Vagina (tissue), 2 donors: Measurements from ENCODE around the gene NPAS1.

Experiments
- CTCF ChIP-seq, 3 experiments: fragments of 450-650 bp in 2 of 3; fragments of 200-600 bp in 1 of 3; sonication (generic) in 1 of 3; IDR thresholded peaks; one replicate each; pipeline ENCODE4 v1.5.1; 2017 to 2019; ENCODE audit warnings: antibody characterized with exemption in 3 of 3, mild to moderate bottlenecking in 2 of 3, moderate library complexity in 2 of 3
- POLR2A ChIP-seq, 2 donors: fragments of 450-650 bp; IDR thresholded peaks; one replicate each; pipeline ENCODE4 v1.6.1; 2017; ENCODE audit warnings: antibody characterized with exemption in 2 of 2, mild to moderate bottlenecking in 2 of 2, moderate library complexity in 2 of 2
- POLR2AphosphoS5 ChIP-seq, 2 donors: sonication (generic); formaldehyde crosslinking; IDR thresholded peaks; one replicate each; pipeline ENCODE4 v1.9.0; 2017; ENCODE audit warnings: antibody characterized with exemption in 2 of 2, mild to moderate bottlenecking in 2 of 2, low read depth in 1 of 2; ENCODE audit not compliant: insufficient read depth in 1 of 2

- TF ChIP-seq POLR2A (IDR thresholded peaks at IDR 0.05) (no peak), CTCF (IDR thresholded peaks at IDR 0.05) (no peak), POLR2AphosphoS5 (IDR thresholded peaks at IDR 0.05; ENCODE audit: insufficient read depth in 1 of 2, low read depth in 1 of 2) (no peak)
Measured at GRCh38 chr19:47002106-47002766, 17.4 kb upstream of the NPAS1 start.
